Stimulated activated CD8-positive, alpha-beta memory T cell treated with anti-CD3 and anti-CD28 coated beads, Interleukin-4, amount 100 ng/mL, for 24 hours (primary cell): ENCODE measurements around the gene DNER.
"Not testable (repeated sequence)": the region's sequence is repeated elsewhere in the genome, so short reads cannot be mapped to it uniquely, and the experiment has no call there.

Experiments
- DNase-seq: peaks from one replicate; pipeline ENCODE4 v3.0.0-alpha.2; 2020; ENCODE audit warnings: low read depth

Gene DNER, protein sequence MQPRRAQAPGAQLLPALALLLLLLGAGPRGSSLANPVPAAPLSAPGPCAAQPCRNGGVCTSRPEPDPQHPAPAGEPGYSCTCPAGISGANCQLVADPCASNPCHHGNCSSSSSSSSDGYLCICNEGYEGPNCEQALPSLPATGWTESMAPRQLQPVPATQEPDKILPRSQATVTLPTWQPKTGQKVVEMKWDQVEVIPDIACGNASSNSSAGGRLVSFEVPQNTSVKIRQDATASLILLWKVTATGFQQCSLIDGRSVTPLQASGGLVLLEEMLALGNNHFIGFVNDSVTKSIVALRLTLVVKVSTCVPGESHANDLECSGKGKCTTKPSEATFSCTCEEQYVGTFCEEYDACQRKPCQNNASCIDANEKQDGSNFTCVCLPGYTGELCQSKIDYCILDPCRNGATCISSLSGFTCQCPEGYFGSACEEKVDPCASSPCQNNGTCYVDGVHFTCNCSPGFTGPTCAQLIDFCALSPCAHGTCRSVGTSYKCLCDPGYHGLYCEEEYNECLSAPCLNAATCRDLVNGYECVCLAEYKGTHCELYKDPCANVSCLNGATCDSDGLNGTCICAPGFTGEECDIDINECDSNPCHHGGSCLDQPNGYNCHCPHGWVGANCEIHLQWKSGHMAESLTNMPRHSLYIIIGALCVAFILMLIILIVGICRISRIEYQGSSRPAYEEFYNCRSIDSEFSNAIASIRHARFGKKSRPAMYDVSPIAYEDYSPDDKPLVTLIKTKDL

DNA sequence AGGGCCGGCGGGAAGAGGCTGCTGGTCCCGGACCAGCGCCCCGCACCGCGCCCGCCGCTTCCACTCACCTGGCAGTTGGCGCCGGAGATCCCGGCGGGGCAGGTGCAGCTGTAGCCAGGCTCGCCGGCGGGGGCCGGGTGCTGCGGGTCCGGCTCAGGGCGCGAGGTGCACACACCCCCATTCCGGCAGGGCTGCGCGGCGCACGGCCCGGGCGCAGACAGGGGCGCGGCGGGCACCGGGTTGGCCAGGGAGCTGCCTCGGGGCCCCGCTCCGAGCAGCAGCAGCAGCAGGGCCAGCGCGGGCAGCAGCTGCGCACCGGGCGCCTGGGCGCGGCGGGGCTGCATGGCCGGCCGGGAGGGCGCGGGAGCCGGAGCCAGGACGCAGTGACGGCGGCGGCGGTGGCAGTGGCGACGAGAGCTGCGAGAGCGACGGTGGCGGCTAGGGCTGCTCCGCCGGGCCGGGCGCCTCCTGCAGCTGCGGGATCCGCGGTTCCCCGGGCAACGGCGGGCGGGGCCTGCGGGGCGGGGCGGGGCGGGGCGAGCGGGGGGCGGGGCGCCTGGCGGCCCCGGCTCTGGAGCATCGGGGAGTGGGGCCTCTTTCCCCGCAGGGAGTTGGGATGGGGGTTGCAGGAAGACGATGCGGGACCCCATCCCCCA, at the start of gene DNER:
DNER (minus strand) TSS at position 476 of the 656 bp plus-strand sequence; CDS start at position 344, 132 bp downstream.
- peak; percentile 27 for DNase-seq

DNA sequence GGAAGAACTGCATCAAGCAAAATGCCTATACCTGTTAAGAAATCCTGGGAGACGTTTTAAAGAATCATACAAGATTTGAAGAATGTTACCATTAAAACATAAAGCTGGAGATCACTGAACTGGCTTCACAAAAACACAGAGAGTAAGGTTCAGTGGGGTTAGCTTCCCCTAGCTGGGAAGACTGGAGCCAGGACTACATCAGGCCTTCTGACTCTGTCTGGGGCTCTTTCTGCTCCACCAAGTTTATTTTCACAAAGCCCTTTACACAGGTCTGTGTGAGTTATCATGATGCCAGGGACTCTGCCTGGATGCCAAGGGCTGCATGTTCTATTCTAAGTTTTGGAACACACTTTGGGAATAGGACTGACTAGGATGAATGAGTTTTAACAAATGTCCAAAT, 47.3 kb upstream of the DNER start:
- no peak for DNase-seq

DNA sequence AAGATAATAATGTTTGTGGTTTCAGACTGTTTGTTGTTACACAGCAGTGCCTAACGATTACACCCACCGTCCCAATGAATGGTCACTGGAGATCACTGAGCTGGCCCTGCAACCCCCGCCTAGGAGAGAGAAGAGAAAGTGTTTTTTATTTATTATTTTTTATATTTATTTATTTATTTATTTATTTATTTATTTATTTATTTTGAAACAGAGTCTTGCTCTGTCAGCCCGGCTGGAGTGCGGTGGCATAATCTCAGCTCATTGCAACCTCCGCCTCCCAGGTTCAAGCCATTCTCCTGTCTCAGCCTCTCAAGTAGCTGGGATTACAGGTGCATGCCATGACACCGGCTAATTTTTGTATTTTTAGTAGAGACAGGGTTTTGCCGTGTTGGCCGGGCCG, 43.1 kb upstream of the DNER start:
- not testable (repeated sequence) for DNase-seq

DNA sequence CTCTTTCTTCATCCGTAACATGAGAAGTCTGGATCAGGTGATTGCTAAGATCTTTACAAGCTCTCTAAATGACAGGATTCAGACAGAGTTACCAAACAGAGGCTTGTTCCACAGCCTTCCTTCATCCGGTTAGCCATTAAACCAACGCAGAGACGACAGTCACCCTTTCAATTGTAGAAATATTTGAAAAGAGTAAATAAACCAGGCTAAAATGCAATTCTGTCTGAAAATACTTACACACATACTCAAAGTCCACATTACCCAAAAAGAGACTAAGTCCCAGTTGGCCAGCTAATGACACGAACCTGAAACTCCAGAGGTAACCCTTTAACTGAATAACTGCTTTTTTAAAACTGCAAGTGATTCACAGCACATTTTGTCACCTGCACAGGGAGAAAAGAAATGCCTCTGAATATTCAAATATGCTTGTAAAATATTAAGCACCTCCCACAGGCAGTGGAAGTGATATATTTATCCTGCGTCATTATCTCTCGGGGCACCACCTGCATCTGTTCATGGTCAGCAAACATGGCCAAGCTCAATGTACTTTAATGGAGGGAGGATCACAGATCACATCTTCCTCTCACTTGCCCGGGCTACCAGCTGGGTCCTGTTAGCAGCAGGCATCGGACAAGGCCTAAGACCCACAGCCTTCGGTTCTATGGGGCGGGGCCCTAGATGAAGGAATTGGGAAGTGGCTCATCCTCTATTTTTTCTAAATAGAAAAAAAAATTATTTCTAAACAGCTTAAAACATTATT, 38.8 kb upstream of the DNER start:
- no peak for DNase-seq

DNA sequence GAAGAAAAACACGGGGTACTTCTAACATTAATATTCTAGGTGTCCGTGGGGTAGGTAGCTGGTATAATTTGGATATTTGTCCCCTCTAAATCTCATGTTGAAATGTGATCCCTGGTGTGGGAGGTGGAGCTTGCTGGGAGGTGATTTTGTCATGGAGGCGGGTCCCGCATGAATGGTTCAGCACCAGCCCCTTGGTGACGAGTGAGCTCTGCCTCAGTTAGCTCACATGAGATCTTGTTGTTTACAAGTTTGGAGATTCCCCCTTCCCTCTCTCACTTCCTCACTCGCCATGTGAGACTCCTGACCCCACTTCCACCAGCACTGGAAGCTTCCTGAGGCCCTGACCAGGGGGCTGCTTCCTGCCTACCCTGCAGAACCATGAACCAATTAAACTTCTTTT, 35.4 kb upstream of the DNER start:
- no peak for DNase-seq

DNA sequence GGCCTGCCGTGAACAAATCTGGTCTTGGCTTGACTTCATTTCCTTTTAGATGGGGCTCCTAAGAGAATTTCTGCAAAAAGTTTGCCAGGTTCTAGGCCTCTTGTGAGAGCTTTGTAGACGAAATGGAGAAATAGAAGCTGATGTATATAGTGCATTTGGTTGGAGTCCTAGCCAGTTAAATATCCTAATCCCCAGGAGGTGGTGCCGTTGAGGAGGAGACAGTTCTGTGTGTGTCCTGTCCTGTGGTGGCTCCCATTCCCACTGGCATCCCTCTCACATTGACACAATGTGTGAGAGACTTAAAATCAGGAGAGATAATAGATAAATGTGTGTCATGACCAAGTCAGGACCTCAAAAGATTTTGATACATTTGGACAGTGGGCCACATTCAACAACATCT, 34.6 kb upstream of the DNER start:
- DNase-seq: no peak

DNA sequence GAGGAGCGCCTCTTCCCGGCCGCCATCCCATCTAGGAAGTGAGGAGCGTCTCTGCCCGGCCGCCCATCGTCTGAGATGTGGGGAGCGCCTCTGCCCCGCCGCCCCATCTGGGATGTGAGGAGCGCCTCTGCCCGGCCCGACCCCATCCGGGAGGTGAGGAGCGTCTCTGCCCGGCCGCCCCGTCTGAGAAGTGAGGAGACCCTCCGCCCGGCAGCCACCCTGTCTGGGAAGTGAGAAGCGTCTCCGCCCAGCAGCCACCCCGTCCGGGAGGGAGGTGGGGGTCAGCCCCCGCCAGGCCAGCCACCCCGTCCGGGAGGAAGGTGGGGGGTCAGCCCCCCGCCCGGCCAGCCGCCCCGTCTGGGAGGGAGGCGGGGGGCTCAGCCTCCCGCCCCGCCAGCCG, 28.3 kb upstream of the DNER start:
- DNase-seq: not testable (repeated sequence)

DNA sequence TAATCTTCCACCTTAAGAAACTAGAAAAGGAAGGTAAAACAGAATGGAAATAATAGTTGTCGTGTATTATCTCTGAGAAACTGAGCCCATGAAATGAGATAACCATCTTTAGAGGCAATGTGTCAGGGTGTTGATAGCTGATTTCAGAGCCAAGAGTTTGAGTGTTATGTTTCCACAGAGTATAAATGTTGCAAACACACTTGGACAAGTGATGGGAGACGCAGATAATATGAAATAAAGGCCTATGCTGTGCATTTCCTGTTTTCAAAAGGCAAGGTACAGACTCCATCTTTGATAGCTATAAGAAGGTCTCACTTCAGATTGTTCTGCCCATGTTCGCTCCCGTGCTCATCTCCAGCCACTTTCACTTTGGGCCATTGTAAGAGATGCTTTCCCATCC, 25.9 kb upstream of the DNER start:
- DNase-seq: no peak

DNA sequence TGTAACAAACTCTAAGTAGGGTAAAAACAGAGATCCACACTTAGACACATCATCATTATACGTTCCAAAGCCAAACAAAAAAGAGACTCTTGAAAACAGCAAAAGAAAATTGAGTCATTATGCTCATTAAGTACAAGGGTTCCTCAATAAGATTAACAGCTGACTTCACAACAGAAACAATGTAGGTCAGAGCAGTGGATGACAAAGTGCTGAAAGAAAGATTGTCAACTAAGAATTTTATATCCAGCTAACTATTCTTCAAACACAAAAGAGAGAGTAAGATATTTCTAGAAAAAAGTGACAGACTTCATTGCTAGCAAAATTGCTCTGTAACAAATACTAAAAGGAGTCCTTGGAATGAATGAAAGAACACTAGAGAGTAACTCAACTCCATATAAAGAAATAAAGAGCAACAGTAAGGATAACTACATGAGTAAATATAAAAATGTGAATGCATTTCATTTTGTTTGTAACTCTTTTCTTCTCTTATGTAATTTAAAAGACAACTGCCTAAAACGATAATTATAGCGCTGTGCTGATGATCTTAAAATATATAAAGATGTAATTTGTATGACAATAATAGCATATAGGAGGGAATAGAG, 23.8 kb upstream of the DNER start:
- no peak for DNase-seq

DNA sequence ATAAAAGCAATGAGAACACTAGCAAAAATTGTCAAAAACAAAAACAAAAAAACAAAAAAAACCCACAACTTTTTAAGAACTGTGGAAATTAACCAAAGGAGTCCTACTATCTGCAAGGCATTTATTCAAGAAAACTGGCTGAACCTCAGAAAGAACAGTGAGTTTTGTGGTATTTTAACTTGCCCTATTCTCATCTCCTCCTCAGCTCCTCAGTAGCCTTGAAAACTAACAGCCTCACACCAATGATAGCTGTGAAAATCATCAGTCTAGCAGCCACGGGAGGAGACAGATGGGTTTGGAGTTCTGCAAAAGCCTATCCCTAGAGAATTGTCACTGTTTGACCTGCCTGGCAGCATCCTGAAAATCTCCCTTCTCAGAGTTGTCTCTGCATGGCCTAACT, 20.1 kb upstream of the DNER start:
- no peak for DNase-seq

DNA sequence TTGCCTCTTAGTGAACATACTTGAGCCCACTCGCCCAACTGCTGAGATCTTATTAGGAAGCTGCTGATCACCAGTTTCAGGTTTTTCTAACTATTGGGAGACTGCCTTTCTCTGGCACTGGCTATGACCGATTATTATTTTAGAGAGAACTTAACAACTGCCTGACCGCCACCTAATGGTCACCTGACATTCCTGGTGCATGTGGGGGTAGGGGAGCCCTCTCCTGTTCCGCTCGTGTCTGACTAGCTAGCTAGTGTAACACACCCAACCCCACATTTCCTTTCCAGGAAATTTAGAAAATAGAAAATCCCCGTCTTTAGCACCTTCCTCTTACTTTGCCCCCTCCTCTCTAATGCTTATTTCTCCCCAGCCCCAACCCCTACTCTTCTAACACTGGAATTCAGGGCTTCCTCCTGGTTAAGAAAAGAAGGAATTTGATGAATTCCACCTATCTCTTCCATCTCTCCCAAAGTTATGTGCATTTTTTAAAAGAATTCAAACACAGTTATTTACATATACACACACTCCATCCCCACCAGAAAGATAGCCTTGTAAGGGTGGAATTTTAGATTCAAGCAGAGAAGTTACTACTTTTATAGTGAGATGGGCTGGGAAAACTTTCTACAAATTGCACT, 19.4 kb upstream of the DNER start:
- DNase-seq: no peak

DNA sequence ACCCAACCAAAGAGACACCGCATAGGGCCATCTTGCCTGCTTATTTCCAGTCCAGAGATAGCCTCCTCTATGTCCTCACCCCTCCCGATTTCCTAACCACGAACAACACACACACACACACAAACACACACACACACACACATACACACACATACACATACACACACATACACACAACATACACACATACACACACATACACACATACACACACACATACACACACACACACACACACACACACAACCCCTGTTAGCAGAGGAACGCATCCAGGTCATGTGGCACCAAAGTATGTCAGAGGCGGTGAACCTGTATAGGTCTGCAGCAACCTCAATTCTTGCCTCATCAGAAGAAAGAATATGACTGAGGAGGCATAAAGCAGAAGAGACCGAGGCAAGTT, 18.5 kb upstream of the DNER start:
- no peak for DNase-seq

DNA sequence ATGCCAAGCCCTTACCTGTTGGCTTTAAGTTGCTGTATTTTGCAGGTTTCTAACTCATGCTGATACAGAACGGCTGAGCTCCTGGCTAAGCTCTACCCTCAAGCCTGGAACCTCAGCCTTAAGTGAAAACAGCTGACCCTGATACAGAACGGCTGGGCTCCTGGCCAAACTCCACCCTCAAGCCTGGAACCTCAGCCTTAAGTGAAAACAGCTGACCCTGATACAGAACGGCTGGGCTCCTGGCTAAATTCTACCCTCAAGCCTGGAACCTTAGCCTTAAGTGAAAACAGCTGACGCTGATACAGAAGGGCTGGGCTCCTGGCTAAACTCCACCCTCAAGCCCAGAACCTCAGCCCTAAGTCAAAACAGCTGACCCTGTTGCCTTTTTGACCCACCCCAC, 17.6 kb upstream of the DNER start:
- no peak for DNase-seq

DNA sequence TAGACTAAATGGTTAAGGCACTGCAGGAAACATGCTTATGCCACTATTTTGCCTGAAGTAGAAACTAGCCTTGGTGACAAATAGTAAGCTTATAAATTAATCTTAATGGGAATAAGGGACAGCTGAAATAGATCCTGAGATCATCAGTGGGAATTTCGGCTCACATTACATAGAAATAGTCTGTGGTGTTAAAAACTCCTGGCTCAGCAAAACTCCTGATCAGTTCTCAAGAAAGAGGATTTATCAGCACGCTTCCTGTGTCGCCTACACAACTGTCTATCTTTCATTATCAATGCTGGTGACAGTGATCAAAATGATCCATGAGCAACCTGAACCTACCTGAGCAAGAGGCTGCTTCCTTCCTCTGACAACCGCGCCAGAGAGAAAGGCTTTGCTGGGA, 17.0 kb upstream of the DNER start:
- no peak for DNase-seq

DNA sequence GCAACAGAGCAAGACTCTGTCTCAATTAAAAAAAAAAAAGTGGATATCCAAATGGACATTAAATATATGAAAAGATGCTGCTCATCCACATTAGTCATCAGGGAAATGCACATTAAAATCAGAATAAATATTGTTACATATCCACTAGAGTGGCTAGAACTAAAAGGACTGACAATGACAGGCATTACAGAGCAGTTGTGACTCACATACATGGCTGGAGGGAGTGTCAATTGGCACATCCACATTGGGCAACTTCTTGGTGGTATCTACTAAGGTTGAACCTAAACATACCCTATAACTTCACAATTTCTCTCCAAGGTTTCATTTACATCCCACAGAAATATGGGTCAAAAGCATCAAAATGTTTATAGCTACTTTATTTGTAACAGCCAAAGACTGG, 14.0 kb upstream of the DNER start:
- DNase-seq: no peak

DNA sequence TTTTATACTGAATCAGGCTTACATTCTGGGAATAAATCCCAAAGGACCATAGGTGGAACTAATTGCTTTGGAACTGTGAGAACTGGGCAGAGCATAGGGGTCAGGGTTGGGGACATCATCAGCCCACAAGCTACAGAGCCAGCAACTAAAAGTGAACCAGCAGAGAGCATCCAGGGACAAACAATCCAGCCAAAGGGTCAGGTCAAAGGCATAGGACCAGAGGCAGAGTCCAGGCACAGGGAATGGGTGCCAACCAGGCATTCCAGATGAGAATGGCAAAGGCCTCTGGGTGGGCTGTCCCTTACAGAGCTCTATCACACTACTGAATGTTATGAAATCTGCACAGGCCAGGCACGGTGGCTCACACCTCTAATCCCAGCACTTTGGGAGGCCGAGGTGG, 12.3 kb upstream of the DNER start:
- DNase-seq: no peak

DNA sequence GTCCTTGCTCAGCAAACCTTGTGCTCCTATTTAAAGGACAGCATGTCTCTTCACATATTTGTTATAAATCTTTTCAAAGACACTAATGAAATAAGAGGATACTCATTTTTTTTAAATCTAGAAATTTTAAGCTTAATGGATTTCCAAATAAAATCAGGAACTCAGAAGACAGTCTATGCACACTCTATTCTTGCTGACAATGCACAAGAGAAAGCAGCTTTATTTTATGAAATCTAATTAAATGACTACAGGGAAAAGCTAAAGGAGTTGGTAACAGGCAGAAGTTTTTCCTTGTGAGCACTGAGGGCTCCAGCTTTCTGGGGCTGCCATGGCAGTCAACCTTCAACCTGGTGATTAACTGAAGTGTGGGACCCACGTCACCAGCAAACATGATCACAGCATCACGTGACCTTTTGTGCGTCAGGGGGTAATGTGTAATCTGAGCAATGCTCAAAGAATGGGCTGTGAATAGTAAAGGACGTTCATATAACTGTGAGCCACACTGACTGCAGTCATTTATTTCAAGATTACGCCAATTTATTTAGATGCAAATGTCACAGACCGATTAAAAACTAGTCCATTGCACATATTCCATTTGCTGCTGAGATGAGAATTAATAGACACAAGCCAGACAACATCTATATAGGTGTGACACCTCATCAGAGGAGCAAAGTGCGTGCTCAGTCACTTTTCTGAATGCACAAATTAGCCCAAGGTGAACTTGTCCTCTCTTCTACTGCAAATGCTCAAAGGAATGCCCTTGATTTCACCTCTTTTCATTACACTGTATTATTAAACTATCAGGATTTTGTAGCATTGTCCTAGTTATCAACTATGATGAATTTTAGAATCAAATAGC, 11.6 kb upstream of the DNER start:
- no peak for DNase-seq

DNA sequence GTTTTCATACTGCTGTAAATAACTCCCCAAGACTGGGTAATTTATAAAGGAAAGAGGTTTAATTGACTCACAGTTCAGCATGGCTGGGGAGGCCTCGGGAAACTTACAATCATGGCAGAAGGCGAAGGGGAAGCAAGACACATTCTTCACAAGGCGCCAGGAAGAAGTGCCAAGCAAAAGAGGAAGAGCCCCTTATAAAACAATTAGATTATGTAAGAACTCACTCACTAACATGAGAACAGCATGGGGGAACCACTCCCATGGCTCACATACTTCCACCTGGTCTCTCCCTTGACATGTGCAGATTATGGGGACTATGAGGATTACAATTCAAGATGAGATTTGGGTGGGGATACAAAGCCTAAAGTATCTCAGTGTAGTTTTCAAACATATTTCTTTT, 8.8 kb upstream of the DNER start:
- not testable (repeated sequence) for DNase-seq

DNA sequence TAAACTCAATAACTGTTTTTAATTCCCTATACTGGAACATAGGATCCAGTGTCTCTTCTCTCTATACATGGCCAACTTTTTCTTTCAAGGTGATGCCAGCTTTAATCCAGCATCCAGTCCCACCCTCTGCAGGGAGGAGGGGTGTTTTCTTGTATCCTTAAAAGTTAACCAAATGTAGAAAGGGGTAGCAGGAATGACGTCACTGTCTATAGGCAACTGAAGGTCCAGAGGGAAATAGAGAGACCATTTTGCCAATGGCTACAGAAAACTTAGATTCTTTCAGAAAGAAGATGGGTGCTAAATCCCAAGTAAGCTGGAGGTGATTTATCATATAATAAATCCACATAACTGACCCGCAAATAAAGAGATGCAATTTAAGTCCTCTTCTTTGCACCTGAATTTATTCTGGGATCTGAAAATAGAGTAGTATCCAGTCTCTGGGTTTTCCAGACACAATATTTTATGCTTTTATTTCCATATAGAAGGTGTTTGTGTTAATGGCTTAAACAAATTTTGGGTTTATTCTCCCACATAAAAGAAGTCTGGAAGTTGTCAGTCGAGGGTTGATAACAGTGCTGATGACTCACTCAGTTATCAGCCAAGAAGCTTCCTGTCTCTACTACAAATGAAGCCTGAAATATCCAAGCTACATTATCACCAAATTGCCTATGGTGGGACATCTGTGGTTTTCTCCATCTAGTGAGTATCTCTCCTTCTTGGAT, 5.7 kb upstream of the DNER start:
- DNase-seq: no peak

DNA sequence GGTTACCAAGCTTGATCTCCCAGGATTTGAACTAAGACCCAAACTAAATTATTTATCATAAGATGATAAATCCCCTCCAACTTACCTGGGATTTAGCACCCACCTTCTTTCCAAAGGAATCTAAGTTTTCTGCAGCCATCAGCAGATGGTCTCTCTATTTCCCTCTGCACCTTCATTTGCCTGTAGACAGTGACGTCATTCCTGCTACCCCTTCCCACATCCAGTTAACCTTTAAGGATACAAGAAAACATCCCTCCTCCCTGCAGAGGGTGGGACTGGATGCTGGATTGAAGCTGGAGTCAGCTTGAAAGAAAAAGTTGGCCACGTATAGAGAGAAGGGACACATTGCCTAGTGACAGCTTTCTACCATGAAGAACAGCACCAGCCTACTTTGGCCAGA, 3.7 kb upstream of the DNER start:
- no peak for DNase-seq
